Fibroblast of lung (primary cell): ENCODE measurements around the gene ITPK1.

Source experiments
- EZH2 ChIP-seq: IDR thresholded peaks from 2 replicates; pipeline ENCODE4 v1.5.1; 2012; ENCODE audit warnings: low read length, control low read depth, mild to moderate bottlenecking; ENCODE audit errors: missing control alignments
- TF ChIP-seq, protein P1 (sequence below), 2 donors: IDR thresholded peaks in 1 of 2; conservative IDR thresholded peaks in 1 of 2; 1 replicate in 1 of 2; 2 replicates in 1 of 2; pipeline ENCODE4 v1.5.1; 2011 to 2012; ENCODE audit warnings: low read length in 2 of 2, control low read depth in 1 of 2, inconsistent platforms in 1 of 2, low read depth in 1 of 2, mild to moderate bottlenecking in 1 of 2

DNA sequence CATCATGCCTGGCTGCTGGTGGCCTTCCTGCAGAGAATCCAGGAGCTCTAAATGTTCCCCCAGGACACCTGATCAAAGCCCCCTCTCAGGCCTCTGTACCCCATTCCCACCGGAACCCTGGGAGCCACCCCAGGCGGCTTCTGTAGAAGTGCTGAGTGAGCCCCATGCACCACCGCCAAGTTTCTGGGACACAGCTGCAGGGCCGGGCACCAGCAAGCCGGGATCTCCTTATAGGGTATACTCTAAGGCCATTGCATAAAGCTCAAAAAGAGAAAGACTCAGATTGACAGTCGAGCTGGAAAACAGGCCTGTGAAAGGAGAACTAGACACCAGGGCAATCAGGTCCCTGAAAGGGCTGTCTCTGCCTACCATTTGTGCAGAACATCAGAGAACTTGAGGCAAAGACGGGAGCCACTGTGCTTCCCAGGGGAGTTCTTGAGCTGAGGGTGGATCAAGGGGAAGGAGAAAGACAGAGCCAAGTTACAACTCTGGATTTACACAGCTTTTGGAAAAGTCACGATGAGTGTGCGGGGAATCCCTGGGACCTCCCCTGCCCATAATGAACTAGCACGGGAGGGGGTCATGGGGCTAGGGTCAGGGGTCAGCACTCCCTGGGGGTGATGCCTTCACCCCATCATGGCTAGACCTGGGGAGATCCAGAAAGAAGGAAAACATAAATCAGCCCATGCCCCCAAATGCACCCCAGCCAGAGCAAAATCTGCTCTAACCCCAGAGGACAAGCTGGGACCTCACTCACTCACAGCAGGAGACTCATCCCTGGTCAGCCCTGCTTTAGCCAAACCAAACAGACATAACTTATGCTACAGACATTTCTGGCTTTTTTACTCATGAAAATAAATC lies 51.1 kb downstream of the ITPK1 start:
- TF ChIP-seq, protein P1, sequence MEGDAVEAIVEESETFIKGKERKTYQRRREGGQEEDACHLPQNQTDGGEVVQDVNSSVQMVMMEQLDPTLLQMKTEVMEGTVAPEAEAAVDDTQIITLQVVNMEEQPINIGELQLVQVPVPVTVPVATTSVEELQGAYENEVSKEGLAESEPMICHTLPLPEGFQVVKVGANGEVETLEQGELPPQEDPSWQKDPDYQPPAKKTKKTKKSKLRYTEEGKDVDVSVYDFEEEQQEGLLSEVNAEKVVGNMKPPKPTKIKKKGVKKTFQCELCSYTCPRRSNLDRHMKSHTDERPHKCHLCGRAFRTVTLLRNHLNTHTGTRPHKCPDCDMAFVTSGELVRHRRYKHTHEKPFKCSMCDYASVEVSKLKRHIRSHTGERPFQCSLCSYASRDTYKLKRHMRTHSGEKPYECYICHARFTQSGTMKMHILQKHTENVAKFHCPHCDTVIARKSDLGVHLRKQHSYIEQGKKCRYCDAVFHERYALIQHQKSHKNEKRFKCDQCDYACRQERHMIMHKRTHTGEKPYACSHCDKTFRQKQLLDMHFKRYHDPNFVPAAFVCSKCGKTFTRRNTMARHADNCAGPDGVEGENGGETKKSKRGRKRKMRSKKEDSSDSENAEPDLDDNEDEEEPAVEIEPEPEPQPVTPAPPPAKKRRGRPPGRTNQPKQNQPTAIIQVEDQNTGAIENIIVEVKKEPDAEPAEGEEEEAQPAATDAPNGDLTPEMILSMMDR (conservative IDR thresholded peaks at IDR 0.05 in 1 of 2, IDR thresholded peaks at IDR 0.05 in 1 of 2; ENCODE audit: low read depth in 1 of 2, low read length in 2 of 2), result no peak
- no peak for TF ChIP-seq EZH2
